Dermis blood vessel endothelial cell (primary cell): ENCODE data around the gene GNAT3. TPM values are rescaled to one million over a fixed set of nuclear protein-coding genes. Genes with fewer than 3 reads are reported as not detected.

ENCODE experiments used
- DNase-seq: peaks from one replicate; pipeline ENCODE4 v3.0.0; 2010
- total RNA-seq: library from RNA; depleted of rRNA; stranded (reverse); fragments of >200 nt; gene quantifications from 2 replicates; pipeline ENCODE4 v1.2.3, GENCODE V29; 2014

Gene GNAT3
- total RNA-seq, 1 donor from 2014 or later, result not detected

- DNase-seq, result no peak
These were observed 96.8 kb downstream of the GNAT3 start for GRCh38 chr7:80415114-80415513.

GRCh38 chr7:80414331-80414730, 97.5 kb downstream of the GNAT3 start:
- no peak for DNase-seq

DNA sequence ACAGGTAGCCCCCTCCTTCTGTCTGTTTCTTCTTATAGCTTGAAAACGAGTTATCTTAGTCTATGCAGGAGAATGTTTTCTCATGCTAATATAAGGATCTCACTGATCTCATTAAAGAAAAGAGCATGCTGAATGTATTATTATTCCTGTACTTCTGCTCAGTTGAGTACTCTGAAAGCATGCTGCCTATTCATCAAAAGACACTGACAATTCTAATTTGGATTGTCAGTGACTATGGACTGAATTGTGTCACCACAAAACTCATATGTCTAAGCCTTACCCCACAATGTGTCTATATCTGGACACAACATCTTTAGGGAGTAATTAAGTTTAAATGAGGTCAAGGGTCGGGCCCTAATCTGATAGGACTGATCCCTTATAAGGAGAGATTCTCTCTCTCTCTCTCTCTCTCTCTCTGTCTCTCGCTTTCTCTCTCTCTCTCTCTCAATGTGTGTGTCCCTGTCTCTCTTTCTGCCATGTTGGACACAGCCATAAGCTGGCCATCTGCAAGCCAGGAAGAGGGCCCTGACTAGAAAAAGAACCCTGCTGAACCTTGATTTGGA, 98.4 kb downstream of the GNAT3 start:
- no peak for DNase-seq

- DNase-seq, result no peak
These were observed 99.0 kb downstream of the GNAT3 start for GRCh38 chr7:80412842-80413241.

DNA sequence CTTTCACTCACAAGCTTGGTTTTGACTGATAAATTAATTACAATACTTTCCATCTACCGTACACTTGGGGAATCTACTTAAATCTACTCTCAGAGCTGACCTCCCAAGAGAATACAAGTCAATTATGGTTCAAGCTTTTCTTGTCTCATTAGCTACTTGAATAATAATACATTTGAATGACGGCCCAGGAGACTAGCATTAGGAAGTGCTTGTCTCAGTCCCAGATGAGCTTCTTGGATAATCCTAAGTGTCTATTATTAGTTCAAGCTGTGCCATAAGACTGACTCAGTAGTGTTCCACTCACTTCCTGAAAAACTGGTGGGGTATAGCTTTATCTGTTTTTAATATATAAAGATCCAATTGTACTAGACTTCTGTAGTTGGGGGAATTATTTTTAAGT, 100.2 kb downstream of the GNAT3 start:
- DNase-seq, result no peak

DNA sequence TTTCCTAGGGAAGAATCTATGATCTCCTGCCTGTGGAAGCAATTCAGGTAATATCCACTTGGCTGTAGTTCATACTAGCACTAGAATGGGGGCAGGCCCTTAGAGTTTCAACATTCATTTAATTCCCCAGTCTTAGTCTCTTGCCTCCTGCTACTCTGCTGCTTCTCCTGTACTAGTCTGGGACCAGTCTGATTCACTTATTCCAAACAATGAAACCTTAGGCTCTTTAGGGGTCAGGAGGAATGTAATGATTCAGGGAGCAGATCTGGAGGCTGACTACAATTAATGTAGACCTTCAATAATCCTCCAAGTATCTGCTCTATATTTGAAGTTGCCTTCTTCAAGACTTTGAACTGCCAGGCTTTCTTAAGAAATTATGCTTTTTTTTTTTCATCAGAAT, 101.8 kb downstream of the GNAT3 start:
- DNase-seq, result no peak

Other genes starting within 250 kb of the GNAT3 start
- 151 and 171 TPM in 2 replicates for gene CD36, start 126.6 kb upstream of the GNAT3 start, total RNA-seq